GM12872 (cell line): ENCODE results near the gene APOLD1.

Experiments
- TF ChIP-seq, protein P1 (sequence below): IDR thresholded peaks from 3 replicates; pipeline ENCODE4 v1.5.1; 2011; ENCODE audit warnings: low read depth, mild to moderate bottlenecking, low read length, moderate library complexity; ENCODE audit not compliant: insufficient read depth

Gene APOLD1

DNA sequence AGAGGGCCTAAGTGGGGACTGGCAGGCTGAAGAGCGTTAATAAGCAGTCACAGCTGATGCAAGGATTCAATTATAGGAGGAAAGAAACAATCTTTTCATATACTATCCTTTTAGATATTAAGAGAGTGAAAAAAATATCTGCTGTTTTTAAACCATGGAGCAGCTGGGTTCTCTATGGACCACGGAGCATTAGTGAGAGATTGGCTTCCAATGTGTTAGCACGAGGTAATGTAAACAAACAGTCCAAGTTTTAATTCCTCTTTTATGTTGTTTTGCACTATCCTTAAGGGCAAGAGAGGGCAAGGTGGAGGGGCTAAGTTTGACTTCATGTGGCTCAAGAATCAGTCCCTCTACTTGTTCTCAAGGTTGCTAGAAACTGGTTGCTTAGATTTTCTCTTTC is 37.4 kb upstream of the APOLD1 start:
- TF ChIP-seq, protein P1, sequence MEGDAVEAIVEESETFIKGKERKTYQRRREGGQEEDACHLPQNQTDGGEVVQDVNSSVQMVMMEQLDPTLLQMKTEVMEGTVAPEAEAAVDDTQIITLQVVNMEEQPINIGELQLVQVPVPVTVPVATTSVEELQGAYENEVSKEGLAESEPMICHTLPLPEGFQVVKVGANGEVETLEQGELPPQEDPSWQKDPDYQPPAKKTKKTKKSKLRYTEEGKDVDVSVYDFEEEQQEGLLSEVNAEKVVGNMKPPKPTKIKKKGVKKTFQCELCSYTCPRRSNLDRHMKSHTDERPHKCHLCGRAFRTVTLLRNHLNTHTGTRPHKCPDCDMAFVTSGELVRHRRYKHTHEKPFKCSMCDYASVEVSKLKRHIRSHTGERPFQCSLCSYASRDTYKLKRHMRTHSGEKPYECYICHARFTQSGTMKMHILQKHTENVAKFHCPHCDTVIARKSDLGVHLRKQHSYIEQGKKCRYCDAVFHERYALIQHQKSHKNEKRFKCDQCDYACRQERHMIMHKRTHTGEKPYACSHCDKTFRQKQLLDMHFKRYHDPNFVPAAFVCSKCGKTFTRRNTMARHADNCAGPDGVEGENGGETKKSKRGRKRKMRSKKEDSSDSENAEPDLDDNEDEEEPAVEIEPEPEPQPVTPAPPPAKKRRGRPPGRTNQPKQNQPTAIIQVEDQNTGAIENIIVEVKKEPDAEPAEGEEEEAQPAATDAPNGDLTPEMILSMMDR = no peak

DNA sequence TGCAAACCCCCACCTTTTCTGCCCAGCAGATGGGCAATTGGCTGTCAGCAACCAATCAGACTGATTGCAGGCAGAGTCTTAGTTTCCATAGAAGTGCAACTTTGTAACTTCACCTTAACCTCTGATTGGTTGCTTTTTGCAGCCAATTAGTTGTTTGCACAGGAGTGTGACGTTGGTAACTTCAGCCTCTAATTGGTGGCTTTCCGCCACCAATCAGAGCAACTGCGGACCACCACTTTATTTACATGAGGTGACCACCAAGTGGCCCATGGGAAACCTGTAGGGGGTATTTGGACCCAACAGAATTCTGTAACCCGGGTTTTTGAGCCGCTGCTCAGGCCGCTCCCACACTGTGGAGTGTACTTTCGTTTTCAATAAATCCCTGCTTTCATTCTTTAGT is 36.0 kb upstream of the APOLD1 start:
- TF ChIP-seq, protein P1 = no peak

DNA sequence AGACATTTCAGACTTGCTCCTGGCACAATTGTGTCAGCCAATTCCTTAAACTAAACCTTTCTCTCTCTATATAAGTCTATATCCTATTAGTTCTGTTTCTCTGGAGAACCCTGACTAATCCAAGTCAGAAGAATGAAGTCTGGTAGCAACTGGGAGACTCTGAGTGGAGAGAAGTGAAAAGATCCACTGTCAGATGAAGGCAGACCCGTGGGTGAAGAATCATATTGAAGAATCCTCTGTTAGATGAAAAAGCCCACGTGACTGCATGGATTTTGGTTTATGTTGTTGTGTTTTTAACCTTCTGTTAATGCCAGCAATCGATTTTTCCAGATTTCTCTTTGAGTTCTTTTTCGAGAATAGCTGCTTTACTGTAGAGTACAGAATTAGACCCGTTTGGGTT is 29.5 kb upstream of the APOLD1 start:
- TF ChIP-seq, protein P1 = no peak

DNA sequence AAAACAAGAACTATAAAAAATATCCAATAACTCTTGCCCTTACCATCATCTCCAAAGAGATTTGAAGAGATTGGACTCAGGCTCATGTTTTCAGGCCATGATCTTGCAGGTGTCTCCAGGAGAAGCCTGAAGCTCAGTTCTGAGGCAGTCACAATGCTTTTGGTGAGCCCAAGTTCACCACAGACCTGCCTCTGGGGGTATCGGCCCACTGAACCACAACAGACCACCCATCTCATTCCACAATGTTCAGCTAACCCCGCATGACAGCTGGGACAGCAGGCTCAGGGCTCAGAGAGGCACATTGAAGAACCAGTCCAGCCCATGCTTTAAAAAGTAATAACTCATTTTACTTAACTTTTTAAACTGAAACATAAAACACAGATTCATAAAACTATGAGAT is 28.3 kb upstream of the APOLD1 start:
- TF ChIP-seq, protein P1 = no peak

DNA sequence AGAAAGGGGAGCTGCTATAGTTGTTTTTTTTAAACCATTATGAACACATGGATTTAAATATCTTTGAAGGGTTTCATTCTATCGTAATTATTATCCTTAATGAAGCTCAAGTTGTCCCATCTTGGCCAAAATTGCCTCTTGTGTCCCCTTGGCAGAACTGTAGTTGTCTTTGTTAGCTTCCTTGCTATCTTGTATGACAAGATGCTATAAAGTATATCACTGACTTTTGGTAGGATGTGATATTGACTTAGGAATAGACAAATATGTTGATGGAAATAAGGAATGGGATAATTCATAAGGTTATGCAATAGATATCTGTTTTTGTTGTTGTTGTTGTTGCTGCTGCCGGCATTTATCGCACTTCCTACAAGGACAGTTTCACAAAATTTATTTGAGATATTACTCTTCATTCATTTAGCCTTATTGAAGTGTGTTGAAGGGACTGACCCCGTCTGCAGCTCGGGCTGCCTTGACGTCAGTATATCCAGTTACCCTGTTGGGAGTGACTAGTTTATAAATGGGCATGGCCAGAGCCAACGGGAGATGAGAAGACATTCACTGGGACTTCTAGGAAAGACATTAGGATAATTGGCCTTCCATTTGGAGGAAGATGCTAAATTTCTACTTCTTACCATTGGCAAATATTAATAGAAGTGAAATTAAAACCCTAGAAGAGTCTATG is 26.1 kb upstream of the APOLD1 start:
- TF ChIP-seq, protein P1 = no peak

DNA sequence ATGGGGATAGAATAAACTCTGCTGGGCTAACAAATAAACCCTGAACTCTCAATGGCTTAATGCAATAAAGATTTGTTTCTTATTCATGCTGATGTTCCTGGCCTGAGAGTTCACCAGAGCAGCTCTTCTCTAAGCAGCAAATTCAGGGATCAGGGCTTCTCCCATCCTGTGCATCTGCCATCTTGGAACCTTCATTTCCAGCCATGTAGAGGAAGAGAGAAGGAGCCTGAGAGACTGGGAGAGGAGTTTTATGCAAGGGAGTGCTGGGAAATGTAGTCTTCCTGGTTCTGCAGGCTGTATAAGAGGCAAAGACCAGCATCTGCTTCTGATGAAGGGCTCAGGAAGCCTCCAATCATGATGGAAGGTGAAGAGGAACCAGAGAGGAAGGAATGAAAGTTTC is 20.6 kb upstream of the APOLD1 start:
- TF ChIP-seq, protein P1 = no peak

DNA sequence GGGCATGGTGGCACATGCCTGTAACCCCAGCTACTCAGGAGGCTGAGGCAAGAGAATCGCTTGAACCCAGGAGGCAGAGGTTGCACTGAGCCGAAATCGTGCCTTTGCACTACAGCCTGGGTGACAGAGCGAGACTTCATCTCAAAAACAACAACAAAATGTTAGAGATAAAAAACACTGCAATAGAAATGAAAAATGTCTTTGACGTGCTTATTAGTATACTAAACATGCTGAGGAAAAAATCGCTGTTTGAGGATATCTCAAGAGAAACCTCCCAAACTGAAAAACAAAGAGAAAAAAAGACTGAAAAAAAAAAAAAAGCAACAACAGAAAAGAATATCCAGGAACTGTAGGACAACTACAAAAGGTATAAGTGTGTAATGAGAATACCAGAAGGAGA is 15.2 kb upstream of the APOLD1 start:
- TF ChIP-seq, protein P1 = no peak
